Measurements from ENCODE around the gene CEP112. TPM values are rescaled to one million over a fixed set of nuclear protein-coding genes. Genes with fewer than 3 reads are reported as not detected.
A peak's percentile ranks its signal among the peaks of the same experiment; 100 is the strongest.
"Not testable (repeated sequence)": the region's sequence is repeated elsewhere in the genome, so short reads cannot be mapped to it uniquely, and the experiment has no call there.

The CEP112 gene
- total RNA-seq, 1 experiment from 2014 or later = 9.6 TPM

GRCh38 chr17:65891231-65891735 is 300.6 kb downstream of the CEP112 start:
- no peak for DNase-seq (ENCODE audit: low spot score)

- DNase-seq (ENCODE audit: low spot score) = peak; percentile 31
Measured at GRCh38 chr17:65888649-65889048, 303.3 kb downstream of the CEP112 start.

GRCh38 chr17:65886315-65887245 is 305.4 kb downstream of the CEP112 start:
- DNase-seq (ENCODE audit: low spot score) = peak; percentile 3

- no peak for DNase-seq (ENCODE audit: low spot score)
Measured at GRCh38 chr17:65885541-65886312, 306.2 kb downstream of the CEP112 start.

GRCh38 chr17:65876985-65877384 is 314.9 kb downstream of the CEP112 start:
- DNase-seq (ENCODE audit: low spot score) = no peak

GRCh38 chr17:65868881-65869280 is 323.1 kb downstream of the CEP112 start:
- DNase-seq (ENCODE audit: low spot score) = no peak

GRCh38 chr17:65867014-65867413 is 324.9 kb downstream of the CEP112 start:
- DNase-seq (ENCODE audit: low spot score) = no peak

GRCh38 chr17:65865715-65866425 is 326.1 kb downstream of the CEP112 start:
- no peak for DNase-seq (ENCODE audit: low spot score)

GRCh38 chr17:65864394-65864793 is 327.5 kb downstream of the CEP112 start:
- DNase-seq (ENCODE audit: low spot score) = no peak

- no peak for DNase-seq (ENCODE audit: low spot score)
Measured at GRCh38 chr17:65857718-65858117, 334.2 kb downstream of the CEP112 start.

GRCh38 chr17:65856865-65857264 is 335.1 kb downstream of the CEP112 start:
- peak; percentile 30 for DNase-seq (ENCODE audit: low spot score)

GRCh38 chr17:65855675-65856074 is 336.3 kb downstream of the CEP112 start:
- DNase-seq (ENCODE audit: low spot score) = no peak

- DNase-seq (ENCODE audit: low spot score) = peak; percentile 91
Measured at GRCh38 chr17:65855245-65855644, 336.7 kb downstream of the CEP112 start.

- no peak for DNase-seq (ENCODE audit: low spot score)
Measured at GRCh38 chr17:65853816-65854215, 338.1 kb downstream of the CEP112 start.

- DNase-seq (ENCODE audit: low spot score) = no peak
Measured at GRCh38 chr17:65852911-65853310, 339.0 kb downstream of the CEP112 start.

GRCh38 chr17:65851965-65852736 is 339.8 kb downstream of the CEP112 start:
- no peak for DNase-seq (ENCODE audit: low spot score)

- peak; percentile 17 for DNase-seq (ENCODE audit: low spot score)
Measured at GRCh38 chr17:65850486-65850885, 341.4 kb downstream of the CEP112 start.

- DNase-seq (ENCODE audit: low spot score) = no peak
Measured at GRCh38 chr17:65848751-65849150, 343.2 kb downstream of the CEP112 start.

- DNase-seq (ENCODE audit: low spot score) = no peak
Measured at GRCh38 chr17:65841089-65841488, 350.8 kb downstream of the CEP112 start.

GRCh38 chr17:65837232-65837631 is 354.7 kb downstream of the CEP112 start:
- not testable (repeated sequence) for DNase-seq (ENCODE audit: low spot score)

- DNase-seq (ENCODE audit: low spot score) = no peak
Measured at GRCh38 chr17:65833214-65833613, 358.7 kb downstream of the CEP112 start.

All from A172 (cell line).